Keratinocyte (primary cell): ENCODE data around the gene FRYL.

Experiments used
- CTCF ChIP-seq, 3 experiments: IDR thresholded peaks in 1 of 3; conservative IDR thresholded peaks in 1 of 3; optimal IDR thresholded peaks in 1 of 3; 2 replicates in 2 of 3; 3 replicates in 1 of 3; pipeline versions ENCODE3 to v1.5.1; 2011; ENCODE audit warnings: low read length in 3 of 3, mild to moderate bottlenecking in 3 of 3, moderate library complexity in 2 of 3, control low read depth in 1 of 3, inconsistent platforms in 1 of 3; ENCODE audit not compliant: insufficient read depth in 2 of 3; ENCODE audit errors: extremely low read depth in 1 of 3
- EZH2 ChIP-seq: IDR thresholded peaks from one replicate; pipeline ENCODE4 v1.6.1; 2012; ENCODE audit warnings: inconsistent platforms, mild to moderate bottlenecking, low read length, moderate library complexity

GRCh38 chr4:48635980-48636379, 144.1 kb downstream of the FRYL start:
- TF ChIP-seq CTCF (optimal IDR thresholded peaks at IDR 0.05 in 1 of 3, IDR thresholded peaks at IDR 0.05 in 1 of 3, conservative IDR thresholded peaks at IDR 0.05 in 1 of 3; ENCODE audit: extremely low read depth in 1 of 3, insufficient read depth in 2 of 3, low read length in 3 of 3) (no peak), EZH2 (no peak)
